Stimulated activated CD4-positive, alpha-beta T cell treated with anti-CD3 and anti-CD28 coated beads, Interleukin-15, amount 100 ng/mL, for 48 hours (primary cell): Measurements from ENCODE around the gene SRRM3.
A peak's percentile ranks its signal among the peaks of the same experiment; 100 is the strongest.
"Not testable (repeated sequence)": the region's sequence is repeated elsewhere in the genome, so short reads cannot be mapped to it uniquely, and the experiment has no call there.

ENCODE experiments used
- DNase-seq, 2 donors: peaks; one replicate each; pipeline ENCODE4 v3.0.0-alpha.2; 2020; ENCODE audit warnings: low read depth in 2 of 2

Gene SRRM3

DNA sequence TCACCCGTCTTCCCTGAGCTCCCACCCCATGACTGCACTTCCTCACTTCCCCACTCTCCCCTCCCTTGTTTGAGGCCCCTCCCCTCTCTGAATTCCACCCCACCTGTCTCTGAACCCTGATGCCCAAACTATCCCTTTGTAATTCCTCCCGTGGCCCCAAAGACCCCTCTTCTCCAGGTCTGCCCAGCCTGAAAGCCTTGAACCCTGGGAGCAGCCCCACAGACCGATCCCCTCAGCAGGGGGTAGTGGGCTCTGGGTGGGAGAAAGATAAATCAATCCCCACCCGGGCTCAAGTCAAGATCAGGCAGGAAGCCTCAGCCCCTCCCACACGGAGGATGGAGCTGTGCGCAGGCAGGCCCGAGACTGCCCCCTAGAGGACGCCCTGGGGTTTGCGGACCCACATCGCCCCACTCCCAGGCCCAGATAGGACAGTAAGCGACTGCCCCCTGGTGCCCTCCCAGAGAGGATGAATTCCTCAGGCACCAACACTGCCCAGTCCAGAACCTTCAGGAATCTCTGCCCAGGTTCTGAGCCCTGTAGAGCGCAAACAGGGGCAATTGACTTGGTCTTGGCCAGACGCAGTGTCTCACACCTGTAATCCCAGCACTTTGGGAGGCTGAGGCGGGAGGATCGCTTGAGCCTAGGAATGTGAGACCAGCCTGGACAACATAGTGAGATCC, 112.5 kb downstream of the SRRM3 start:
- DNase-seq = peak; percentile 94 to 96

DNA sequence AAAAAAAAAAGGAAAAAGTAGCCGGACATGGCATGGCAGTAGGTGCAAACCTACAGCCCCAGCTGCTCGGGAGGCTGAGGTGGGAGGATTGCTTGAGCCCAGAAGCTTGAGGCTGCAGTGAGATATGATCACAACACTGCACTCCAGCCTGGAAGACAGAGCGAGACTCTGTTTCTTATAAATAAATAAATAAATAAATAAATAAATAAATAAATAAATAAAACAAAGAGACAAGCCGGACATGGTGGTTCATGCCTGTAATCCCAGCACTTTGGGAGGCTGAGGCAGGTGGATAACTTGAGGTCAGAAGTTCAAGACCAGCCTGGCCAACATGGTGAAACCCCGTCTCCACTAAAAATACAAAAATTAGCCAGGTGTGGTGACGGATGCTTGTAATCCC, 113.0 kb downstream of the SRRM3 start:
- DNase-seq = not testable (repeated sequence)

GRCh38 chr7:76315364-76315763, 113.7 kb downstream of the SRRM3 start:
- no peak for DNase-seq

- DNase-seq = no peak
Measured at GRCh38 chr7:76316984-76317781, 115.5 kb downstream of the SRRM3 start.

DNA sequence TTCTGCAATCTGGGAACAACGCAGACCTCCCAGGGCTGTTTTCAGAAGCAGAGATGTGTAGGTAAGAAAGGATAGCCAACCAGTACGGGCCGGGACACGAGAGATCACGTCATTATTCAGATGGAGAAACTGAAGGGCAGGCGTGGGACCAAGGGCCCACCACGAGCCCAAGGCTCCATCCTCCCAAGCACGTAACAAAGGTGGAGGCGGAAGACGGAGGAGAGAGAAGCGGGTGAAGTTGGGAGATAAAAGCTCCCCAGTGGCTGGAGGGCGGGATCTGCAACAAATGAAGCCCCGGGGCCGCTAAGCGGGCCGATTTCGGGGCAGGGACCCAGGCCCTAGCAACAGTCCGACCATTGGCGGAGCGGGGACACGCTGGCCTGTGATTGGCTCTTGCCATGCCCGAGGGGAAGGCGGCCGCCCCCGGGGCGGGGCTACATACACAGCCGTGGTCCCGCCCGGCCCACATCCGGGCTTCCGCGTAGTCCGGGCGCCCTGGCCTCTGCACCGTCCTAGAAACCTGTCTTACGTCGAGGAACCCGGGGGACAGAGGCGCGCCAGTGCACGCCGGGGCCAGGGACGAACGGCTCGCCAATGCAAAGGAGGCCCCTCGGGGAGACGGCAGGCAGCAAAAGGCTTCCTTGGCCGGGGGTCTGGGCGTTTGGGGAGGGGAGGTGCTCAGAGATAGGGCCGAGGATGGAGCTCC, 116.2 kb downstream of the SRRM3 start:
- peak; percentile 92 to 95 for DNase-seq

DNA sequence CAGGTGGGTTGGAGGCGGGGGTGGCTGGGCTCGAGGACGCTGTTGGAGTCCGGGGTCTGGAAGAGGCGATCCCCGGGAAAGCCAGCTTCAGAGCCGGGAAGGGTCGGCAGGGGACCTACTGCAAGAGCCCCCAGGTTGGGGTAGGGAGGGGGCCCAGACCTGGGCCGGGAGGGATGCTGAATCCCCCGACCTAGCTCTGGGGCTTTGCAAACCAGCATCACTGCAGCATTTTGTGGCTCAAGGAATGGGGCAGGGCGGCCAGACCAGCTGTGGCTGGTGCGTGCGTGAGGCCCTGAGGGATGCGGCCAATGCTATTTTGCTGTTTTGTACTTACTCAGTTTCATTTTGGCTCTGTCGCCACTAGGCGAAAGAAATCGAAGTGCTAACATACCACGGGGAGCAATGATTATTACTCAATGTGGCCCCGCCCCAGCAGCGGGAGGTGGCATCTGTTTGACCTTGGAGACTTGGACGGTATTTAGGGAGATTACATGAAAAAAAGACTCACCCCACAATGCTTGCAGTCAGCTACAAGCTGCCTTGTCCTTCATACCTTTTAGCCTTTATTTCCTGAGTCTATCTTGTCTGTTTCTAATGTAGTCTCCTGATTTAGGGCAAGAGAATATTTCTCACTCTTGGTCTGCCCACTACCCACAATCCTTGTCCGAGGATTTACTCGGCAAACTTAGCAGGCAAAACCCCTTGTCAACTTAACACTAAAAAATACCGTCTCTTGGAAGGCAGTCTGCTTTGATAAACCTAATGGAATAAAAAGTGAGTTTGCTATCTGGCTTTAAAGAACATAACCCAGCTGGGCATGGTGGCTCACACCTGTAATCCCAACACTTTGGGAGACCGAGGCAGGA, 117.0 kb downstream of the SRRM3 start:
- peak; percentile 56 to 67 for DNase-seq

DNA sequence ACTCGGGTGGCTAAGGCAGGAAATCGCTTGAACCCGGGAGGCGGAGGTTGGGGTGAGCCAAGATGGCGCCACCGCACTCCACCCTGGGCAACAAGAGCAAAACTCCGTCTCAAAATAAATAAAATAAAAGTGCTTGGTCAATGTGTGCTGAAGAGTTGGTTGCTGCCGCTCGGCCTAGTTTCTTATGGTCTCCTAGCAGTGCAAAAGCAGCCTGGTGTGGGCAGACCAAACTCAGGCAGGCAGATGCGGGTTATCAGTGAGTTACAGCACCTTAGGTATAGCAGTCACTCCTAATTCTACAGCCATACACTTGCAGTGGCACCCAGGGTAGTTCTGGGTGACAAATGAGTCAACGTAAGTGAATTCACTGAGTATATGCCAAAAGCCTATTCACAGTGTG, 123.4 kb downstream of the SRRM3 start:
- no peak for DNase-seq

DNA sequence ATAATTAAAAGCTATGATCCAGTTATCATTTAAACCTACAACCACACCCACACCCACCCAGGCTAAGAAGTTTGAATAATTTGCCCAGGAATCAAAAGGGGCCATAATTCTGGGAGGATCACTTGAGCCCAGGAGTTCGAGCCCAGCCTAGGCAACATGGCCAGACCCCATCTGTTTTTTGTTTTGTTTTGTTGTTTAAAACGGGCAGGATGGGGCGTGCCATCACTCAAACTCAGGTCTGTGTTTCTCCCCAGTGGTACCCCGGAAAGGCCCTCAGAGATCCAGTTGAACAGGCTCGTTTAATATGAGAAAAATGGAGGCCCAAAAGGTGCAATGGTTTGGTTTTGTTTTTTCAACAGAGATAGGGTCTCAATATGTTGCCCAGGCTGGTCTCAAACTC, 124.1 kb downstream of the SRRM3 start:
- DNase-seq = no peak

DNA sequence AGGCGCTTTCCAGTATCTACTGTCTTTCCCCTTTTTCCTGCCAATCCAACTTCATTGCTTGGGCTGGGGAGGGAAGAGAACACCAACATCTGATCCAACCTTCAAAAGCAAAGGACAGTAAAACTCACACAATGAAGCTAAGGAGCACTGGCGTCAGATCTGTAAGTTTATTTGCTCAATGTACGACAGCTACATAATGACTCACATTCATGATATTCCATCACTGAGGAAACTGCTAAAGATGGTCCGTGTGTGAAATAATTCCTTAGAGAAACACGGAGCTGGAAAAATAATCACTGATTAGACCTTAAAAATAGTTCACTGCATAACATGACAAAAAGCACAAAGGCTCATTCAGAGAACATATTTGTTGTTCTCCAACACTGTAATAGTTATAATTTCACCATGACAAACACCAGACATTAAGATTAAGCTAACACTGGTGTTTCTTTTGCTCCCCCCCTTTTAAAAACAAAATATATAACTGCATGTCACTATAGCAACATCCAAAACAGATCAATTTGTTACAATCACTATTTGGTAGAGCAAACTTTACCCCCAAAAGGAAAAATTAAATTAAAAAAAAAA, 125.0 kb downstream of the SRRM3 start:
- no peak for DNase-seq

DNA sequence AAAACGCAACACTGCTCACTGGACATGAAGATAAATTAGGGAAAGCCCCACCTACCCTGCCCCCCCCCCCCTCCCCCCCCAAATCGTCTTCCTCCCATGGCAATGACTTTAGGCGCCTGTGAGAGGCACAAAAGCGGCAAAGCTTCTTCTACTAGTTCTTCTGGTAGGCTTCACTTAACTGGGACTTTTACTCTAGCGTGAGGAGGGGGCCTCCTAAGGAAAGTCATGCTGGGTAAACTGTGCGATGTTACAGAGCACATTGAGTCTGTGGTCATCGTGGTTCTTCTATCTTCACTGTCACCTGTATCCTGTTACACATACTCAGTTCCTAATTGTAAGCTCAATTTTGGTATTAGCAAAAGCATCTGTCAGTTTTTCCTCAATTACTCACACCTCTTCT, 125.9 kb downstream of the SRRM3 start:
- DNase-seq = no peak

- DNase-seq = no peak
Measured at GRCh38 chr7:76328389-76328788, 126.7 kb downstream of the SRRM3 start.

DNA sequence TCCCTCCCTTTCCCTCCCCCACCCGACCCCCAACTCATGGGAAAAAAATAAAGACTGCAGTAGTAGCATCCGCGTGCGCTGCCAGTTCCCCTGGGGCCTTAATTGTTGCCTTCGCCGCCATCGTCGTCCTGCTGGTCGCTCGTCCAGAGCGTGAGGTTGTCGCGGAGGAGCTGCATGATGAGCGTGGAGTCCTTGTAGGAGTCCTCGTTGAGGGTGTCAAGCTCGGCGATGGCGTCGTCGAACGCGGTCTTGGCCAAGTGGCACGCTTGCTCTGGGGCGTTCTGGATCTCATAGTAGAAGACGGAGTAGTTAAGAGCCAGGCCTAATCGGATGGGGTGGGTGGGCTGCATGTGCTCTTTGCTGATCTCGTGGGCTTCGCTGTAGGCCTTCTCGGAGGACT, 127.8 kb downstream of the SRRM3 start:
- DNase-seq = no peak

DNA sequence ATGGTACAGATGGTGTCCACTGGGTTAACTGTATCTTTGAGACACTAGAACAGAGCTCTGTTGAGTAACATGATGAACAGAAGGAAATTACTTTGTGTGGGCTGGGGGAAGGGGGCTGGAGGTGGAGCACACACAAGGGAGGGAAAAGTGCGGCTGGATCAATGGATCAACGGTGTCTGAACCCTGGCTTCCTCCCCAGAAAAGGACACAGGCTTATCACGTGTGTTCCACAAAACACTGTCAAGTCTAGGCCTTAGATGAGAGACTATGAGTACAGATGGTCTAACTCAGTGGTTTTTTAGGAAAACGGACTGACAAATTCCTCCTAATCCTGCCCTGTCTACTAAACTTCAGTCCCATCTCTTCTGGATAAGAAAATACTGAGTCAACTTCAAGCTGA, 128.6 kb downstream of the SRRM3 start:
- no peak for DNase-seq

DNA sequence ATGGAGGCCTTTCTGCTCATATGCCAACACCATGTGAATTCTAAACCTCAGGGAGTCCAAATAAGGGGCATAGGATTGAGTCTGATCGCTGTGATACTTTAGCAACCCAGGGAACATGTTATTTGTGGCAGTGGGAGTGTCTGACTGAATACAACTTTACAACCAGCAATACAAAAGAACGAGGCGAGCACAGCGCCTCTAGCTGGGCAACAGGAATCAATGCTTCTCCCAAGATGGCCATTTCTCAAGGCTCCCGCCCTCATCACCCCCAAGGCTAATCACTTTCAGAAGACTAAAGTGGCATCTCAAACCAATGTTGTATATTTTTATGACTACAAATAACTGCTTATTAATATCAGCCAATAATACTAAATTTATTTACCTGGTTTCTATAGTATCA, 129.0 kb downstream of the SRRM3 start:
- DNase-seq = no peak

- DNase-seq = no peak
Measured at GRCh38 chr7:76332078-76332477, 130.4 kb downstream of the SRRM3 start.

- no peak for DNase-seq
Measured at GRCh38 chr7:76333511-76334101, 131.9 kb downstream of the SRRM3 start.

GRCh38 chr7:76334320-76334967, 132.7 kb downstream of the SRRM3 start:
- DNase-seq = no peak

DNA sequence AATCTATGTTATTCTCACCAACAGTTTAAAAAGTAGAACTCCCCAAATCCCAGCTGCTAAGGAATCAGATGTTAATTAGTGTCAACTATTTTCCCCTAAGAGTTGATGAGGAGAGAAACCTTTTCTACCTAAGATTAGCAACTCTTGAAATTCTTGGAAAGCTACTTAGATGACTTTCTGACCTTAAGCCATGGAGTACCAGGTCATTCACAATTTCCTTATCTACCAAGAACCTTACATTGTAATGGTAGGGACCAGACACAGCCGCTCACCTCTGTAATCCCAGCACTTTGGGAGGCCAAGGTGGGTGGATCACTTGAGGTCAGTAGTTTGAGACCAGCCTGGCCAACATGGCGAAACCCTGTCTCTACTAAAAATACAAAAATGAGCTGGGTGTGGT, 133.7 kb downstream of the SRRM3 start:
- DNase-seq = not testable (repeated sequence)

DNA sequence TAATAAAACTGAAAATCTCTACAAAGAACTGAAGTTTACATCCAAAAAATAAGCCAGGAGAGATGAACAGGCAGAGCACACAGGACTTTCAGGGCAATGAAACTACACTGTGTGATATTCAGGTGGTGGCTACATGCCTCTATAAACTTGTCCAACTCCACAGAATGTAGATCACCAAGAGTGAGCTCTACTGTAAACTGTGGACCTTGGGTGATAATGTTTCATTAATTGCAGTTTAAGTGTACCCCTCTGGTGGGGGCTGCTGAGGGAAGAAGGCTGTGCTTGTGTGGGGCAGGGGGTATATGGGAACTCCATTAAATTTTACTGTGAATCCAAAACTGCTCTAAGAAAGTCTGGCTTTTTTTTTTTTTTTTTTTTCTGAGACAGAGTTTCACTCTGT, 134.4 kb downstream of the SRRM3 start:
- DNase-seq = no peak
